IMR-90 (cell line): Measurements from ENCODE around the gene JAGN1. TPM values are rescaled to one million over a fixed set of nuclear protein-coding genes. Genes with fewer than 3 reads are reported as not detected.

Experiments used
- ATAC-seq: fragments of 200-7000 bp; cut with Tn5 transposase; 2 replicates; pipeline ENCODE4 v1.9.1; 2020; ENCODE audit warnings: low read depth, mild to moderate bottlenecking, moderate library complexity
- BruUV-seq: library from RNA; stranded (reverse); fragments of 400-500 nt; replicated peaks from 2 replicates; lab custom pipeline; 2021; lab: Mats Ljungman, UMichigan
- CTCF ChIA-PET: fragments of 300-600 bp; formaldehyde crosslinking; extraction: SDS; loops from one replicate; lab custom pipeline; 2021; ENCODE audit warnings: antibody characterized with exemption; lab: Yijun Ruan, JAX
- POLR2A ChIA-PET: fragments of 300-600 bp; sonication (Branson Sonifier 250); formaldehyde crosslinking; loops from one replicate; lab custom pipeline; 2022; ENCODE audit warnings: antibody characterized with exemption; ENCODE audit not compliant: unreplicated experiment; lab: Charles Lee
- DNase-seq: peaks from one replicate; pipeline ENCODE4 v3.0.0; 2013
- H2AFZ ChIP-seq: replicated peaks from 2 replicates; pipeline ENCODE3; 2013; ENCODE audit warnings: low read length, mild to moderate bottlenecking; ENCODE audit not compliant: poor library complexity
- H2AK5ac ChIP-seq: 2 replicates; pipeline ENCODE4 v1.6.1; 2013; ENCODE audit warnings: low read depth, low read length, inconsistent platforms
- H2AK9ac ChIP-seq: replicated peaks from 2 replicates; pipeline ENCODE3; 2013; ENCODE audit warnings: mild to moderate bottlenecking, low read depth, low read length, moderate library complexity; ENCODE audit not compliant: poor library complexity
- H2BK120ac ChIP-seq: 2 replicates; pipeline ENCODE4 v1.6.1; 2013; ENCODE audit warnings: low read depth, low read length, inconsistent platforms
- H2BK15ac ChIP-seq: 3 replicates; pipeline ENCODE4 v1.6.1; 2013; ENCODE audit warnings: low read depth, low read length, inconsistent platforms
- H2BK20ac ChIP-seq: 2 replicates; pipeline ENCODE4 v1.6.1; 2013; ENCODE audit warnings: low read depth, mild to moderate bottlenecking, inconsistent platforms, low read length, moderate library complexity
- H2BK5ac ChIP-seq: 2 replicates; pipeline ENCODE4 v1.6.1; 2013; ENCODE audit warnings: mild to moderate bottlenecking, low read depth, low read length, inconsistent platforms; ENCODE audit not compliant: poor library complexity, severe bottlenecking
- H3K14ac ChIP-seq: replicated peaks from 2 replicates; pipeline ENCODE4 v1.6.1; 2013; ENCODE audit warnings: low read depth, low read length, inconsistent platforms
- H3K18ac ChIP-seq: 2 replicates; pipeline ENCODE4 v1.6.1; 2013; ENCODE audit warnings: low read depth, low read length, control low read depth
- H3K23ac ChIP-seq: 2 replicates; pipeline ENCODE4 v1.6.1; 2013; ENCODE audit warnings: low read depth, low read length, inconsistent platforms
- H3K27ac ChIP-seq: 2 replicates; pipeline ENCODE4 v1.5.1; 2013; ENCODE audit warnings: mild to moderate bottlenecking, control low read depth, low read length; ENCODE audit not compliant: insufficient read depth
- H3K27me3 ChIP-seq: 2 replicates; pipeline ENCODE4 v1.6.1; 2013; ENCODE audit warnings: low read length; ENCODE audit not compliant: control insufficient read depth, insufficient read depth
- H3K36me3 ChIP-seq: 2 replicates; pipeline ENCODE4 v1.6.1; 2013; ENCODE audit warnings: low read length, mixed read lengths; ENCODE audit not compliant: control insufficient read depth, insufficient read depth
- H3K4ac ChIP-seq: 2 replicates; pipeline ENCODE4 v1.6.1; 2013; ENCODE audit warnings: low read depth, low read length, inconsistent platforms
- H3K4me1 ChIP-seq: 2 replicates; pipeline ENCODE4 v1.6.1; 2013; ENCODE audit warnings: low read length, mixed read lengths; ENCODE audit not compliant: control insufficient read depth, insufficient read depth
- H3K4me2 ChIP-seq: 2 replicates; pipeline ENCODE4 v1.6.1; 2013; ENCODE audit warnings: low read depth, mild to moderate bottlenecking, control low read depth, low read length, moderate library complexity
- H3K4me3 ChIP-seq: 2 replicates; pipeline ENCODE4 v1.5.1; 2013; ENCODE audit warnings: low read depth, mild to moderate bottlenecking, control low read depth, low read length, moderate library complexity; ENCODE audit not compliant: insufficient read depth
- H3K56ac ChIP-seq: 2 replicates; pipeline ENCODE4 v1.6.1; 2013; ENCODE audit warnings: low read length, inconsistent platforms; ENCODE audit not compliant: insufficient read depth; ENCODE audit errors: extremely low read depth
- H3K79me1 ChIP-seq, 2 experiments: 2 replicates each; pipeline ENCODE4 v1.6.1; 2013; ENCODE audit warnings: low read length in 2 of 2, inconsistent platforms in 1 of 2, low read depth in 1 of 2
- H3K9ac ChIP-seq: 2 replicates; pipeline ENCODE4 v1.6.1; 2013; ENCODE audit warnings: low read depth, low read length, control low read depth
- H3K9me1 ChIP-seq: 2 replicates; pipeline ENCODE4 v1.6.1; 2013; ENCODE audit warnings: low read length, inconsistent platforms; ENCODE audit not compliant: insufficient read depth
- H3K9me3 ChIP-seq: 2 replicates; pipeline ENCODE4 v1.6.1; 2013; ENCODE audit warnings: low read length; ENCODE audit not compliant: control insufficient read depth, insufficient read depth
- H4K20me1 ChIP-seq: 2 replicates; pipeline ENCODE4 v1.6.1; 2013; ENCODE audit warnings: low read length, inconsistent platforms; ENCODE audit not compliant: insufficient read depth
- H4K5ac ChIP-seq: 2 replicates; pipeline ENCODE4 v1.6.1; 2013; ENCODE audit warnings: mild to moderate bottlenecking, low read depth, low read length, control low read depth
- H4K8ac ChIP-seq, 2 experiments: 2 replicates each; pipeline ENCODE4 v1.6.1; 2013; ENCODE audit warnings: low read depth in 2 of 2, low read length in 2 of 2, control low read depth in 1 of 2, inconsistent platforms in 1 of 2
- H4K91ac ChIP-seq: 2 replicates; pipeline ENCODE4 v1.6.1; 2013; ENCODE audit warnings: low read depth, low read length, inconsistent platforms; ENCODE audit not compliant: insufficient read depth
- BHLHE40 ChIP-seq: fragments of 150-350 bp; IDR thresholded peaks from 2 replicates; pipeline ENCODE4 v1.6.1; 2016; ENCODE audit warnings: mild to moderate bottlenecking, low read depth, low read length
- CEBPB ChIP-seq: IDR thresholded peaks from 2 replicates; pipeline ENCODE4 v1.6.1; 2012; ENCODE audit warnings: low read depth, low read length, improper control_type of control experiment
- CHD1 ChIP-seq: IDR thresholded peaks from 2 replicates; pipeline ENCODE4 v1.6.1; 2012; ENCODE audit warnings: low read depth, low read length, improper control_type of control experiment
- FOS ChIP-seq: fragments of 150-350 bp; IDR thresholded peaks from 2 replicates; pipeline ENCODE4 v1.6.1; 2016; ENCODE audit warnings: low read depth, low read length
- MAFK ChIP-seq: IDR thresholded peaks from 2 replicates; pipeline ENCODE4 v1.6.1; 2012; ENCODE audit warnings: low read depth, low read length, improper control_type of control experiment
- MAZ ChIP-seq: IDR thresholded peaks from 2 replicates; pipeline ENCODE4 v1.6.1; 2012; ENCODE audit warnings: low read depth, mild to moderate bottlenecking, low read length, improper control_type of control experiment, moderate library complexity, borderline replicate concordance
- MXI1 ChIP-seq: IDR thresholded peaks from 2 replicates; pipeline ENCODE4 v1.6.1; 2012; ENCODE audit warnings: low read depth, mild to moderate bottlenecking, low read length, moderate library complexity, borderline replicate concordance
- NFE2L2 ChIP-seq: fragments of 150-350 bp; IDR thresholded peaks from 2 replicates; pipeline ENCODE4 v1.6.1; 2016; ENCODE audit warnings: low read depth, mild to moderate bottlenecking, low read length
- POLR2A ChIP-seq: IDR thresholded peaks from 2 replicates; pipeline ENCODE4 v1.6.1; 2012; ENCODE audit warnings: mild to moderate bottlenecking, low read depth, low read length
- RAD21 ChIP-seq: IDR thresholded peaks from 2 replicates; pipeline ENCODE4 v1.6.1; 2012; ENCODE audit warnings: low read length, improper control_type of control experiment
- RCOR1 ChIP-seq: IDR thresholded peaks from 2 replicates; pipeline ENCODE4 v1.6.1; 2012; ENCODE audit warnings: mild to moderate bottlenecking, low read length, improper control_type of control experiment; ENCODE audit not compliant: insufficient replicate concordance
- RFX5 ChIP-seq: IDR thresholded peaks from 2 replicates; pipeline ENCODE4 v1.8.0; 2012; ENCODE audit warnings: low read depth, mild to moderate bottlenecking, low read length, moderate library complexity
- SMC3 ChIP-seq: fragments of 150-350 bp; IDR thresholded peaks from 2 replicates; pipeline ENCODE4 v1.6.1; 2016; ENCODE audit warnings: low read depth, mild to moderate bottlenecking, antibody characterized with exemption, low read length, moderate library complexity
- WGBS, 2 experiments: methylation state at CpG; one replicate each; pipeline versions ENCODE4 v1.1.5 to v1.1.7; 2013; ENCODE audit warnings: missing lambda C conversion rate in 2 of 2; ENCODE audit not compliant: insufficient read length in 1 of 2; ENCODE audit errors: extremely low coverage in 2 of 2; 5-methylcytosine and 5-hydroxymethylcytosine counted together
- dilution Hi-C: fragments of 300-500 bp; cut with HindIII; formaldehyde crosslinking; loops from one replicate; pipeline ENCODE4 v1.14.3; 2018; ENCODE audit warnings: low sequenced_read_pairs; ENCODE audit not compliant: unreplicated experiment
- in situ Hi-C: fragments of 300-500 bp; cut with MboI; formaldehyde crosslinking; loops from 3 replicates; pipeline ENCODE4 v1.14.3; 2019; ENCODE audit warnings: low sequenced_read_pairs, inconsistent platforms, mixed read lengths
- intact Hi-C: fragments of 100-400 bp; cut with micrococcal nuclease; formaldehyde crosslinking; loops from 2 replicates; pipeline ENCODE4 v1.10.0; 2022
- polyA plus RNA-seq, 3 experiments: library from polyadenylated mRNA; depleted of rRNA; stranded (reverse); fragments of >200 nt; gene quantifications; 2 replicates each; pipeline ENCODE4 v1.2.3, GENCODE V29; 2012; ENCODE audit warnings: low replicate concordance in 1 of 3
- total RNA-seq: library from RNA; depleted of rRNA; stranded (reverse); fragments of >200 nt; gene quantifications from 2 replicates; pipeline ENCODE4 v1.2.3, GENCODE V29; 2012
- TF ChIP-seq, protein P1 (sequence below): fragments of 150-350 bp; IDR thresholded peaks from 2 replicates; pipeline ENCODE4 v1.6.1; 2017; ENCODE audit warnings: mild to moderate bottlenecking, antibody characterized with exemption, low read length, low read depth
- TF ChIP-seq, protein P2 (sequence below): fragments of 150-350 bp; IDR thresholded peaks from 2 replicates; pipeline ENCODE4 v1.6.1; 2016; ENCODE audit warnings: low read depth, mild to moderate bottlenecking, low read length, moderate library complexity, borderline replicate concordance
- TF ChIP-seq, protein P3 (sequence below): conservative IDR thresholded peaks from 2 replicates; pipeline ENCODE4 v1.5.1; 2012; ENCODE audit warnings: mild to moderate bottlenecking, low read depth, low read length, improper control_type of control experiment

Gene JAGN1
- total and polyA plus RNA-seq, 2 of the 4 experiments (the other 2 are of a cell fraction): 32.7 to 39.3 TPM

DNA sequence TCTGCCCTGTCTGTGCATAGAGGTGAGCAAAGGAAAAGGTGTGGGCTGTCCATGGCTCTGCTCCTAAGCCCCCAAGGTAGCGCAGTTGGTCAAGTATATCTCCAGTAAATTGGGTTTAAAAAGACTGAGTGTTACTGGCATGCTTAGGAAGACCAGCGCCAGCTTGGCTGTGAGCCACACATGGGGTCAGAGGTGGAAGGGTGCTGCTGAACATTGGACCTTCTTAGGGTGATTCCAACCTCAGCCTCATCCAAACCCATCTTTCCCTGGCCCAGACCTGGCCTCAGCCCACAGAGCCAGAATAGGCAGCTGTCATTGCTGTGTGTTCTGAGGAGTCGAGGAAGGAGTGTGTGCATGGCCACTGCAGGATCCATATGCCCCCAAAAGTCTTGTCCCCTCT is 17.9 kb downstream of the JAGN1 start:
- no peak overlapping the region for H2BK20ac ChIP-seq
- no peak overlapping the region for H2BK15ac ChIP-seq
- no peak overlapping the region for H3K18ac ChIP-seq
- DNase-seq: no peak
- CTCF ChIA-PET: no interaction called here
- no peak for ATAC-seq
- H3K9ac ChIP-seq: no peak overlapping the region
- H3K14ac ChIP-seq: no peak overlapping the region
- H3K4me1 ChIP-seq: peaks cover 4% of the 10 kb centered on the region
- no peak overlapping the region for H3K4me2 ChIP-seq
- H4K5ac ChIP-seq: no peak overlapping the region
- no TSS peak for BruUV-seq
- POLR2A ChIA-PET: no interaction called here
- H3K23ac ChIP-seq: no peak overlapping the region
- no peaks in the 10 kb centered on the region for H3K27me3 ChIP-seq
- intact Hi-C loops (no loop called here), in situ Hi-C loops (no loop called here), dilution Hi-C loops (no loop called here)
- H2AFZ ChIP-seq: no peak overlapping the region
- H3K4me3 ChIP-seq: no peak overlapping the region
- H3K4ac ChIP-seq: no peak overlapping the region
- no CpG with 5 or more reads among the region's 3 CpGs for whole genome bisulfite sequencing, 2 experiments
- no peak for TF ChIP-seq CHD1
- TF ChIP-seq SMC3: no peak
- TF ChIP-seq, protein P1, sequence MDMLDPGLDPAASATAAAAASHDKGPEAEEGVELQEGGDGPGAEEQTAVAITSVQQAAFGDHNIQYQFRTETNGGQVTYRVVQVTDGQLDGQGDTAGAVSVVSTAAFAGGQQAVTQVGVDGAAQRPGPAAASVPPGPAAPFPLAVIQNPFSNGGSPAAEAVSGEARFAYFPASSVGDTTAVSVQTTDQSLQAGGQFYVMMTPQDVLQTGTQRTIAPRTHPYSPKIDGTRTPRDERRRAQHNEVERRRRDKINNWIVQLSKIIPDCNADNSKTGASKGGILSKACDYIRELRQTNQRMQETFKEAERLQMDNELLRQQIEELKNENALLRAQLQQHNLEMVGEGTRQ: no peak
- TF ChIP-seq MXI1: no peak
- no peak for TF ChIP-seq RAD21
- TF ChIP-seq POLR2A: no peak
- TF ChIP-seq, protein P2, sequence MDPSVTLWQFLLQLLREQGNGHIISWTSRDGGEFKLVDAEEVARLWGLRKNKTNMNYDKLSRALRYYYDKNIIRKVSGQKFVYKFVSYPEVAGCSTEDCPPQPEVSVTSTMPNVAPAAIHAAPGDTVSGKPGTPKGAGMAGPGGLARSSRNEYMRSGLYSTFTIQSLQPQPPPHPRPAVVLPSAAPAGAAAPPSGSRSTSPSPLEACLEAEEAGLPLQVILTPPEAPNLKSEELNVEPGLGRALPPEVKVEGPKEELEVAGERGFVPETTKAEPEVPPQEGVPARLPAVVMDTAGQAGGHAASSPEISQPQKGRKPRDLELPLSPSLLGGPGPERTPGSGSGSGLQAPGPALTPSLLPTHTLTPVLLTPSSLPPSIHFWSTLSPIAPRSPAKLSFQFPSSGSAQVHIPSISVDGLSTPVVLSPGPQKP: no peak
- no peak for TF ChIP-seq BHLHE40
- TF ChIP-seq FOS: no peak
- TF ChIP-seq NFE2L2: no peak
- TF ChIP-seq, protein P3, sequence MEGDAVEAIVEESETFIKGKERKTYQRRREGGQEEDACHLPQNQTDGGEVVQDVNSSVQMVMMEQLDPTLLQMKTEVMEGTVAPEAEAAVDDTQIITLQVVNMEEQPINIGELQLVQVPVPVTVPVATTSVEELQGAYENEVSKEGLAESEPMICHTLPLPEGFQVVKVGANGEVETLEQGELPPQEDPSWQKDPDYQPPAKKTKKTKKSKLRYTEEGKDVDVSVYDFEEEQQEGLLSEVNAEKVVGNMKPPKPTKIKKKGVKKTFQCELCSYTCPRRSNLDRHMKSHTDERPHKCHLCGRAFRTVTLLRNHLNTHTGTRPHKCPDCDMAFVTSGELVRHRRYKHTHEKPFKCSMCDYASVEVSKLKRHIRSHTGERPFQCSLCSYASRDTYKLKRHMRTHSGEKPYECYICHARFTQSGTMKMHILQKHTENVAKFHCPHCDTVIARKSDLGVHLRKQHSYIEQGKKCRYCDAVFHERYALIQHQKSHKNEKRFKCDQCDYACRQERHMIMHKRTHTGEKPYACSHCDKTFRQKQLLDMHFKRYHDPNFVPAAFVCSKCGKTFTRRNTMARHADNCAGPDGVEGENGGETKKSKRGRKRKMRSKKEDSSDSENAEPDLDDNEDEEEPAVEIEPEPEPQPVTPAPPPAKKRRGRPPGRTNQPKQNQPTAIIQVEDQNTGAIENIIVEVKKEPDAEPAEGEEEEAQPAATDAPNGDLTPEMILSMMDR: no peak
- no peak for TF ChIP-seq RCOR1
- no peak for TF ChIP-seq MAZ
- no peak for TF ChIP-seq CEBPB
- no peak for TF ChIP-seq RFX5
- no peak for TF ChIP-seq MAFK
- H2BK5ac ChIP-seq: no peak overlapping the region
- H3K36me3 ChIP-seq: no peaks in the 10 kb centered on the region
- H2AK9ac ChIP-seq: no peak overlapping the region
- H2AK5ac ChIP-seq: no peak overlapping the region
- H4K91ac ChIP-seq: no peak overlapping the region
- no peaks in the 10 kb centered on the region for H4K20me1 ChIP-seq
- no peaks in the 10 kb centered on the region for H3K9me3 ChIP-seq
- H2BK120ac ChIP-seq: no peak overlapping the region
- no peak overlapping the region for H3K27ac ChIP-seq
- peaks cover 0 to 8% of the 10 kb centered on the region in 2 experiments; a peak in 2 of 4 replicates for H3K79me1 ChIP-seq
- H3K9me1 ChIP-seq: peaks cover 9% of the 10 kb centered on the region
- H4K8ac ChIP-seq: no peak overlapping the region
- H3K56ac ChIP-seq: no peak overlapping the region
